Mucosa of descending colon (tissue), 3 donors: ENCODE results near the gene ESRRA. TPM values are rescaled to one million over a fixed set of nuclear protein-coding genes. Genes with fewer than 3 reads are reported as not detected.
A peak's percentile ranks its signal among the peaks of the same experiment; 100 is the strongest.

Experiments
- ATAC-seq: fragments of 200-7000 bp; cut with Tn5 transposase; one replicate; pipeline ENCODE4 v1.9.1; 2020; ENCODE audit warnings: mild to moderate bottlenecking, moderate library complexity
- DNase-seq, 3 donors: peaks; one replicate each; pipeline ENCODE4 v3.0.0-alpha.2; 2020
- H3K36me3 ChIP-seq: fragments of 200-600 bp; one replicate; pipeline ENCODE4 v1.8.0; 2021; ENCODE audit warnings: low read depth, mild to moderate bottlenecking
- H3K4me1 ChIP-seq: fragments of 200-600 bp; one replicate; pipeline ENCODE4 v1.8.0; 2021; ENCODE audit warnings: low read depth, mild to moderate bottlenecking
- H3K4me3 ChIP-seq: fragments of 200-600 bp; one replicate; pipeline ENCODE4 v1.8.0; 2021; ENCODE audit warnings: mild to moderate bottlenecking
- H3K9me3 ChIP-seq: fragments of 200-600 bp; one replicate; pipeline ENCODE4 v1.8.0; 2021; ENCODE audit warnings: mild to moderate bottlenecking
- CTCF ChIP-seq: fragments of 200-600 bp; IDR thresholded peaks from one replicate; pipeline ENCODE4 v1.8.0; 2022; ENCODE audit warnings: antibody characterized with exemption, mild to moderate bottlenecking
- intact Hi-C, 2 donors: fragments of 100-400 bp; cut with DNase I in 1 of 2; cut with micrococcal nuclease in 1 of 2; formaldehyde crosslinking; loops; one replicate each; pipeline versions ENCODE4 v1.11.0 to v1.11.1; 2022; cut with DNase I, micrococcal nuclease
- total RNA-seq, 3 donors: library from RNA; stranded (reverse); fragmentation: NEBNext Ultra II Directional in 2 of 3; extraction: Animal tissue kit (Norgen Biotek cat#: 25700) in 2 of 3; gene quantifications; one replicate each; pipeline versions ENCODE4 v1.2.1 to v1.2.4, GENCODE V29; 2021 to 2023
- donor health status: DM: no; HTN: no; CAD: no; lungs with moderate emphysema.
- donor health status: DM: no; HTN: no; CAD: no.
- donor health status: DM: no; HTN: yes; CAD: no.

ESRRA gene
- total RNA-seq, 3 donors from 2014 or later = 126 to 204 (median 183) TPM

- no peaks in the 10 kb centered on the region for H3K9me3 ChIP-seq
- intact Hi-C loops = no loop called here
- DNase-seq (peak in 1 of 3 donors; percentile 23), ATAC-seq (no peak)
- no peaks in the 10 kb centered on the region for H3K36me3 ChIP-seq
- H3K4me3 ChIP-seq = no peak overlapping the region
- no peaks in the 10 kb centered on the region for H3K4me1 ChIP-seq
- no peak for TF ChIP-seq CTCF
Observed at GRCh38 chr11:64349025-64349387, 43.7 kb downstream of the ESRRA start.

- intact Hi-C loops = no loop called here
- ATAC-seq (no peak), DNase-seq (peak in 1 of 3 donors; percentile 23)
- Histone ChIP-seq H3K4me1 (no peaks in the 10 kb centered on the region), H3K36me3 (no peaks in the 10 kb centered on the region), H3K4me3 (no peak overlapping the region), H3K9me3 (no peaks in the 10 kb centered on the region)
- TF ChIP-seq CTCF = no peak
Observed at GRCh38 chr11:64349404-64349803, 44.1 kb downstream of the ESRRA start.

GRCh38 chr11:64351136-64351631 lies 45.9 kb downstream of the ESRRA start:
- Histone ChIP-seq H3K9me3 (no peaks in the 10 kb centered on the region), H3K4me1 (no peaks in the 10 kb centered on the region), H3K4me3 (no peak overlapping the region), H3K36me3 (no peaks in the 10 kb centered on the region)
- DNase-seq (peak in 2 of 3 donors; percentile 2 to 25), ATAC-seq (no peak)
- TF ChIP-seq CTCF = no peak
- intact Hi-C loops = no loop called here

DNA sequence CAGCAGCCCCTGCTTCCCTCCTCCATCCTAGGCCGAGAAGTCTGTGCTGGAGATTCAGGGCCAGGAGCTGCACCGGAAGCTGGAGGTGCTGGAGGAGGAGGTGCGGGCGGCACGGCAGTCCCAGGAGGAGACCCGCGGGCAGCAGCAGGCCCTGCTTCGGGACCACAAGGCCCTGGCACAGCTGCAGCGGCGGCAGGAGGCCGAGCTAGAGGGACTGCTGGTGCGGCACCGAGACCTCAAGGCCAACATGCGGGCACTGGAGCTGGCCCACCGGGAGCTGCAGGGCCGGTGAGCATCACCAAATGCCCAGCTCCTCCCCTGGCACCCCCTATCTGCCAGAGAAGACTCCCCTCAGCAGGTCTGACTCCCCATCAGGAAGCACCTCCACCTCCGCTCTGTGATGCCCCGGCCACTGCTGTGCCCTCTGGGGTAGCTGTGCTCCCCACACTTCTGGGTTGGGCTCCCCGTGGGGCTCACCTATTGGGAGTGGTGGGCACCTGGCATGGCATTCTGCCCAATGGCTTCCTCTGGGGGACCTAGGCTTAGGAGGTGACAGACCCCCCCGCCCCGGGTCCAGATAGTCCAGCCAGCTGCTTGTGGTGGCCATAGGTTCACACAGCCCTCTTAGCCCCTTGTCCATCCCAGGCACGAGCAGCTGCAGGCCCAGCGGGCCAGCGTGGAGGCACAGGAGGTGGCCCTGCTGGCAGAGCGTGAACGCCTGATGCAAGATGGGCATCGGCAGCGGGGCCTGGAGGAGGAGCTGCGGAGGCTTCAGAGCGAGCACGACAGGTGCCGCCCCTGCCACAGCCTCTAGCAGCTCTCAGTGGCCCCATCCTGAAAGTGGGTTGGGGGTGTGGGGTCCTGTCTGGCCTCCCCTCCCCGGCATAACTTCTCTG lies 47.0 kb downstream of the ESRRA start:
- no peak overlapping the region for H3K4me3 ChIP-seq
- ATAC-seq (no peak), DNase-seq (peak in 2 of 3 donors; percentile 7 to 27)
- H3K36me3 ChIP-seq = no peaks in the 10 kb centered on the region
- TF ChIP-seq CTCF = no peak
- no peaks in the 10 kb centered on the region for H3K9me3 ChIP-seq
- no peaks in the 10 kb centered on the region for H3K4me1 ChIP-seq
- intact Hi-C loops = no loop called here

DNA sequence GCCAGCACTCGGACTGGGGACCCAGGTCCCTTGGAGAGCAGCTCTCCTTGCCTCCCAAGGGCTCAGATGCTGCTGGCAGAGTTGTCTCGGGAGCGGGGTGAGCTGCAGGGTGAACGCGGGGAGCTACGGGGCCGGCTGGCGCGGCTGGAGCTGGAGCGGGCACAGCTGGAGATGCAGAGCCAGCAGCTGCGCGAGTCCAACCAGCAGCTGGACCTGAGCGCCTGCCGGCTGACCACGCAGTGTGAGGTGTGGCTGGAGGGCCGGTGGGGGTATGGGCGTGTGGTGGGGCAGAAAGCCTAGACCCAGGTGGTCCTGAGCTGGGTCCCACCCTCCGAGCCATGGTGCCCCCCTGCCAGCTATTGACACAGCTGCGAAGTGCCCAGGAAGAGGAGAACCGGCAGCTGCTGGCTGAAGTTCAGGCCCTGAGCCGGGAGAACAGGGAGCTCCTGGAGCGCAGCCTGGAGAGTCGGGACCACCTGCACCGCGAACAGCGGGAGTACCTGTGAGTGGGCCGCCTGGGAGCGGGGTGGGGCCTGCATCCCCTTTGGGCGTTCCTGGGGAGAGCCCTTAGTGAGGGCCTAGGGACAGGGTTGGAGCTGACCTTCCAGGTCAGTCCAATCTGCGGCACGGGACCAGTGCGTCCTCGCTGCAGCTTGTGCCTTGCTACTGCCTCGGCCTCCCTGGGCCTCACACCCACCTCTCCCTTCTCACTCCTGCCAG lies 47.8 kb downstream of the ESRRA start:
- Histone ChIP-seq H3K9me3 (no peaks in the 10 kb centered on the region), H3K36me3 (no peaks in the 10 kb centered on the region), H3K4me1 (peaks cover 5% of the 10 kb centered on the region), H3K4me3 (no peak overlapping the region)
- intact Hi-C loops = no loop called here
- ATAC-seq = no peak
- peak in 1 of 3 donors; percentile 30 for DNase-seq
- TF ChIP-seq CTCF = no peak
